Measurements from ENCODE around the gene GNL2.

GNL2 gene

DNA sequence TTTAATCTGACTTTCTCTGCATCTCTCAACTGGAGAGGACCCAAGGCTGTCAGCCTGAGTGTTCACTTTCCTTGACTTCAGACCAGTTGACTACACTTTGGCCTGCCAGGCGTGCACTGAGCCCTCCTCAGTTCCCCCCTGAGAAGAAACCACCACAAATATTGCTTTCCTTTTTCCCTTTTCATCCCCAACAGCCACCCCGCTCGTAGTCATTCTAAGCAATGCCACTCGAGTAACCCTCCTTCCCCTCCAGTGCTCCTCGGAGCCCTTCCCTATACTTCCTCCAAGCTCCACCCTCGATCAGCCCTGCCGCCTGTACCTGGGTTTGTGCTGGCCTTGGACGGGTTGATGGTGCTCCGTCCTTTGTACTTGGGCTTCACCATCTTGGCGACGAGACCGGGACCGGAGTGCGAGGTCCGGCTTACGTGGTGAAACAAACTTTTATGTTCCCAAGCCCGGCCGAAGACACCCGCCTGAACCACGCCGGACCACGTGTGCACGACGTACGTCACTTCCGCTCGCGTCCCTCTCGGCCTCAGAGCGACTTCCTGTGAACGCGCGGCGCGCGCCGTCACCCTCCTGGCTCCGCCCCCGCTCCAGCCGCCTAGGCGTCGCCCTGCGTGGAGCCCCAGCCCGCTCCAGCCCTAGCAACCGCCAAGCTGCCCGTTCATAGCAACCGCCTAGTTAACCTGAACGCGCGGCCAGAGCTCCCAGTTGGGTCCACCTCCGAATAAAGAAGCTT, at the start of gene GNL2:
TSS of gene GNL2 (minus strand) at position 498 of the 742 bp plus-strand sequence. CDS start at position 383, 115 bp downstream.
- DNase-seq (ENCODE audit: low spot score): peak; percentile 98

DNA sequence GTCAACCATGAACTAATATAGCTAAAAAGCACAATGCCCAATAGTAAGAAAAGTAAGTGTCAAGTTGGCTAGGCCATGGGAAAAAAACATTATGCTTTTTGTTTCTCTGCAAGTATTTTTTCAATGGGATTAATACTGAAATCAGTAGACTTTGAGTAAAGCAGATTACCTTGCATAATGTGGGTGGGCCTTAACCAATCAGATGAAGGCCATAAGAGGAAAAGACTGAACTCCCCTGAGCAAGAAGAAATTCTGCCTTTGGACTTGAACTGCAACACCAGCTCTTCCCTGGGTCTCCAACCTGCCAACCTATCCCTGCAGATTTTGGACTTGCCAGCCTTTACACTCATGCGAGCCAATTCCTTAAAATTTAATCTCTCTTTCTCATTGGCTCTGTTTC, 45.3 kb upstream of the GNL2 start:
- DNase-seq (ENCODE audit: low spot score): no peak

DNA sequence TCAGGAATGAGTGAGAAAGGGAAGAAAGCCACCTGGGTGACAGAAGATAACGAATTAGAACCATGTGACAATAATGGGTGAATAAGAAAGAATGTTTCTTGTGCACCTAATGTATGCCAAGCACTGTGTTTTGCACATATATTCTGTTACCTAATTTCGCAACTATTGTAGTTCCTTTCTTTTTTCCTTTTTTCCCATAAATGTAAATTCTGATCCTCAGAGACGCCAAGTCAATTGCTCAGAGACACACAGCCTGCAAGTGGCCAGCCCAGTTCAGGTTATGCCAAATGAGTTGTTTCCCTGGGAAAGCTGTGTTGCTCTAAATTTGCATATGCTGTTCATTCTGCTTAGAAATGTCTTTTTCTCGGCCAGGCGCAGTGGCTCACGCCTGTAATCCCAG, 40.7 kb upstream of the GNL2 start:
- DNase-seq (ENCODE audit: low spot score): no peak

DNA sequence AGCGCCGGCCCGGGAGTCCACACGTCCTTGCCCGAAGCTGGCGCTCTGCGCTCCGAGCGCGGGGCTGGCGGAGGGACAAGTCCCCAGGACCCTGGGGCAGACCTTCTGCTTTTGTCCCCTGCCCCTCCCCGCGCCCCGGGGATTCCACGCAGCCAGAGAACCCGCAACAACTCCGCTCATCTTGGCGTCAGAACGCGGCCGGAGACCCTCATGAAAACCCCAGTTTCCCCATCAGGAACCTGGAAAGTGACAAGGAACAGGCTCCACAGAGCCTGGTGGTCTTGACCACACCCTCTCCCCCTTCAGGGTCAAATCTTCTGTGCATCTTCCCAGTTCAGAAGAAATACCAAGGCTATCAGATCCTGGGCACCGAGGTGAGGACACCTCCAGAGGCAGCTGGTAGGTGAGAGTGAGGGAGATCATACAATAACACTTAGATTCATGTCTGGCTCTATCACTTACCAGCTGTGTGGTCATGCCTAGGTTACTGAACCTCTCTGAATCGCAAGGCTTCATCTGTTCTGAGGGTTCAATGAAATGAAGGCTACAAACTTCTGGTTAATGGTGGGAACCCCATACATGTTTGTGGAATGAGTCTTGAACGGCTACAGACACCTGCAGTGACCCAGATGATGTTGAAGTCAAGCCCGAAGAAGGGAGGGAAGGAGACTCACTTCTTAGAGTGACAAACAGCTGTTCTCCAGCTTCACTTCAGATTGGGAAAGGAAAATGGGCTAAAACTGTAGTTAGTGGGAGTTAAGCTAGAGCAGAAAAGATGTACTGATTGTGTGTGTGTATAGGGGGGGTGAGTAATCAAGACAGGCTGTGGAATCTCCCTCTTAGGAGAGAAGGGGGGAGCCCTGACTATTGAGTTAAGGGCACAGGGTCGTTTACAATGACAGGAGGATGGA, 39.5 kb upstream of the GNL2 start:
- no peak for DNase-seq (ENCODE audit: low spot score)

DNA sequence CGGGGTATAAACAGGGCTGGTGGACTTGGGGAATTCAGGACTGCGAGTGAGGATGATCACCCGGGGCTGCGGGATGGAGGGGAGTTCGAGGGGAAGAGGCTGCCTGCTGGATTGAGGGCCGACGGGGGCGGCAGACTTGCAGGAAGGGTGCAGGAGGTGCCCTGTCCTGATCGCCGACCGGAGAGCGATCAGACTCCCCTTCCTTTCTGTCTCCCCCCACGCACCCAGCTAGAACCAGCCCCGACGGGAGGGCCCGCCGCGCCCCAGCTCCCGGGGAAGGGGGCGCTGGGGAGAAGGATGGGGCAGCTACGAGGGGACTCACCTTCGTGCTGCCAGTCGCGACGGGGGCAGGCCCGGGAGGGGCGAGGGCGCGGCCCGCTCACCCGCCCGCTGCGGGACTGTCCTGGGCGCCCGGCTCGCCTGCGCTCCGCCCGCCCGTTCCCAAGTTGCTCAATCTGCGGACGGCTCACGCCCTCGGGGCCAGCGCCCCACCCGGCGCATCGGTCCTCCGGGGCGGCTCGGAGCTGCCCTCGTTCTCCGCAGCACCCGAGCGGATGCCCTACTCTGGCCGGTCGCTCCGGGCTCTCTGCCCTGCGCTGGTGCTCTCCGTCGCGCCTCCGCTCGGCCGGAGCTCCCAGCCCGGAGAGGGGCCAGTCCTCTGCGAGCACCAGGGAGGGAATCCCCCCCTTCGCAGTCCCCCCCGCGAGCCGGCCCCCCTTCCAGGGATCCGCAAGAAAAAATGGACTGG, 38.7 kb upstream of the GNL2 start, which contains the start of gene RSPO1:
TSS of gene RSPO1 (minus strand) at position 649 of the 748 bp plus-strand sequence. CDS start 5,231 bp downstream, outside the sequence.
- DNase-seq (ENCODE audit: low spot score): peak; percentile 37

DNA sequence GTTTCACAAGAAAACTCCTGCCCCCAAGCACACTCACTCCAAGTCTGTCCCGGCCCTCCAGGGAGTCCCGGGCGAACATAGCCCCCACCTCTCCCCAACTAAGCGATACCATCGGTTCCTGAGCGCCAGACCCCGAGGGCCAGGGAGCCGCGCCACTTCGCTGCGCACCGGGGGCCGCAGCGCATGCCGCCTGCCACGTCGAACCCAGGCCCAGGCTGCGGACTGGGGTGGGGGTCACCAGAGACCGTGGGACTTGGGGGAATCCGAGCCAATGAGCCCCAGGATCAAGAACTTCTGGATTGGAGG, 38.2 kb upstream of the GNL2 start:
- no peak for DNase-seq (ENCODE audit: low spot score)

DNA sequence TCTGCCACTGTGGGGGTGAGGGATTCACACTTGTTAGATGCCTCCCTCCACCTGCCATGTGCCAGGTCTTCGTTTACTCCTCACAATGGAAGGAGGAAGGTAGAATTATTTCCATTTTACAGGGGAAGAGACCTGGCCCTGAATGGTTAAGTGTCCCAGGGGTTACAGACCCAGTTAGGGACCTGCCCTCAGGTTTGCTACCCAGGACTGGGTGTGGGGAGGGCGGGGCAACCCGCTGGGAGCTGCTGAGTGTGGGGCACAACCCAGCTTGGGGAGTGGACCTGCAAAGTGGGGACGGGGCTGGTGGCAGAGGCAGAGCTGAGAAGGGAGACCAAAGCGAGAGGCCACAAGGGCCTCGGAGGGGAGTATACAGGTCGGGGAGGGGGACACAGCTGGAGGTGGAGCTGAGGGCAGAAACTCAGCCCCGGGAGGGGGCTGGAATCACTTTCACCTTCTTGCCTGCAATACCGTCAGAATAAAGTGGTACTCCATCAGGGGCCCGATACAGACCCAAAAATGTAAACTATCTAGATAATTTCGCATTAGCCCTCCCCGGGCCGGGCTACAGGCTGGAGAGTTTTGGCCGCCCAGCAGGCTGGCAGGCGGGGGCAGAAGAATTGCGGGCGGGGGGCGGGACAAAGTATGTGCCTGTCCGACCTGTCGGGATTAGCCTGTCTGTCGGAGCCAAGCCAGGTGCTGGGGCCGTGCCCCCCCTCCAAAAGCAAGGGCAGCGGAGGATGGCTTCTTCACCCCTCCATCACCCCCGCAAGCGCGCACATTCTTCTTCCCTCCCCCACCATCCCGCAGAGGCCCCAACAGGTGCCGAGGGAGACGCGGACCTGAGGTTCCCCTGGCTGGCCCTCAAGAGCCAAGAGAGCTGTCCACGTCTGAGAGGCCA, 37.6 kb upstream of the GNL2 start:
- no peak for DNase-seq (ENCODE audit: low spot score)

DNA sequence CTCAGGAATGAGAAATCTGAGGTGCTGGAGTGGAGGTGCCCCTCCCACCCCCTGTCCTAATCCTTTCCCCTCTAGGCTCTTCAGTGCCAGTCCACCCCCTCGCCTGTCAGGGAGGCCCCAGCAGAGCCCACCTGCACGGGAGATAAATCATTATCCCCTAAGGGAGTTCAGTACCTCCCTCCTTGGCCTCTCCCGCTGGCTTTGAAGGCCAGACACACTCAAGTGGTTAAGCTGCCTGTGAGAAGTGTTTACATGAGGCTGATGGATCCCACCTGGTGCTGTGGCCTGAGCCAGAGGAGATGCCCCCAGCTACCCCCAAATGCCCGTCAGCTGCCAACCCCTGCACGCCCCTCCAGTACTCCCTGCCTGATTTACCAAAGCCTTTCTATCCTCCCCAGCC, 35.3 kb upstream of the GNL2 start:
- no peak for DNase-seq (ENCODE audit: low spot score)

DNA sequence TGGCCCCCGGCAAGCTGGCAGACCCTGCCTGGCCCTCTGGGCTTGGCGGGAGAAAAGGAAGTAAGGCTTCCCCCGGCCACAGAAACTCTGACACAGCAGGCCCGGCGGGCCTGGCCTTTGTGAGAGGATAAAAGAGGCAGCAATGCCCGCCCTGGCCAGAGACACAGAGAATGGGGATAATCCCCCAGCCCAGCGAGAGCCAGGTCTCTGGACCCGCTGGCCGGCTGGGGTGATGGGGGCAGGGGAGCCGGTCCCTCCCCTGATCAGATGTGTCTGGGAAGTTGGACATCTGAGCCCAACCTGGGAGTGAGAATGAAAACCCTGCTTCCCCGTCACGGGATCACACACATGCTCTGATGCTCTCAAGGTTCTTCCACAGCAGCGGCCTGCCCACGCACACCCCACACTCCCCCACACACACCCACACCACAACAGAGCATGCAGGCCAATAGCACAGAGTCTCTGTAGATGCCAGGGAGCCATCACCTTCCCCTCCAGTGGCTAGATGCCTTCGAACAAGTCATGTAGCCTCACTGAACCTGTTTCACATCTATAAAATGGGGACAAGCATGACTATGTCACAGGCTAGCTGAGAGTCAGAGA, 34.8 kb upstream of the GNL2 start:
- no peak for DNase-seq (ENCODE audit: low spot score)

DNA sequence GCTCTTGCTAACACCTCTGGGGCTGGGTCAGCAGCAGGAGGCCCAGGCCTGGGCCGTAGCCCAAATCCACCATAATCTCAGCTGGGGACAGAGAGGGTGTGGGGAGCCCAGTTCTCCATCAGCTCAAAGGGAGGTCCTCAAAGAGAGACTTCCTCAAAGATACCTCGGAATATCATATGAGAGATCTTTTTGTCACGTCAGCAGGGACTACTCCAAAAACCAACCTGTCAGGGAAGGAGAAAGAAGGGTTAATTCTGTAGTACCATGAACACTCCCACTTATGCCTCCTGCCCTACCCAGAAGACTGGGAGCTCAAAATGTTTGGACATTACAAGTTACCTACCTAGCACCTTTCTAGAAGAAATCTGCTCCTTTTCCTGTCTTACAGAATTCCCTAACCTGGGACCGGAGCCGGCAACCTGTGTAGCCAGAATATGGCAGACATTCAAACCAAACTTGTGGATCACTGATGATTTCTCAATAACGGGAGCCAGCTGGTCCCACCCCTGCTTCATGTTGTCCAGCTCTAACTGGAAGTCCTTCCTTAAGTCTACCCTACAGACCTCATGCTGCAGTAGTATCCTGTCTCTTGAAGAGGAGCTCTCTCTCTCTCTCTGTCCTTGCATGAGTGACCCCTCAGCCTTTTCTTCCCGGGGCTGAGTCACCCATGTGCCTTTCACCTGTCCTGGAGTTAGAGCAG, 34.1 kb upstream of the GNL2 start:
- no peak for DNase-seq (ENCODE audit: low spot score)

DNA sequence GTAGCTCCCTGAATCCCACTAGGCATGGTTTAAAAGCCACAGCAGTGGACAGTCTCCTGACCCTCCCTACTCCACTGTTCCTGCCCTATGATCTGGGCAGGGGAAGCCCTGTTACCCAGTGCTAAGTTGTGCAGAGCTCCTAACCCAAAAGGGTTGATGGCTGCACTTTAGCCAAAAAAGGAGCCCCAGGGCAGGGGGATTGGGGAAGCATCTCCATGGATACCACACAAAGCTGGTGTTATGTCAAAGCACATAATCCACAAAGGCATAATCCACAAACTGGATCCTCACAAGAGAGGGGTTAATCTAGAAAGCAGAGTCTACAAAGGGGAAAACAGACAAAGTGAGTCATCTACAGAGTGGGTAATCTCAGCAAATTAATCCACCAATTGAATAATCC, 33.3 kb upstream of the GNL2 start:
- no peak for DNase-seq (ENCODE audit: low spot score)

DNA sequence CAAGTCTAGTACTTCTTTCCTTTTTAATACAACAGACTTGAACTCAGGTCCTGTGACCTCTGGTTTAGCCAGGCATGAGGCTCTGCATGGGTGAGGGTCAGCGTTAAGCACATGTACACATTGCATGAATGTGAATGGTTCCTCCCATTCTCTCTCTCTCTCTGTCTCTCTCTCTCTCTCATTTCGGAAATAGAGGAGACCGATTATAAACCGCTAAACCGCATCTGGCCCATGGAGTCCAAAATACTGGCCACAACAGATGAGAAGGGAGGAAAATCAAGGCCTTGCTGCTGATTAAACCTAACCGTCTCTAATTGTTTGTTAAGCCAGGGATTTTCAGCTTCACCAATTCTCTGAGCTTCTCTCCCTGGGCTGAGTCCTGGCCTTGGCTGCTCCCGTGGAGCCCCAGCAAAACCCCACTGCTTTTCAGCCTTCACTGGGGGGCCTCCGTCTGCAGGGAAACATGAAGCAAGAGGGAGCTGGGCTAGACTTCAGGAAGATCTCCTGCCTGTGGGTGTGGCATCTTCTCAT, 32.4 kb upstream of the GNL2 start:
- DNase-seq (ENCODE audit: low spot score): no peak

DNA sequence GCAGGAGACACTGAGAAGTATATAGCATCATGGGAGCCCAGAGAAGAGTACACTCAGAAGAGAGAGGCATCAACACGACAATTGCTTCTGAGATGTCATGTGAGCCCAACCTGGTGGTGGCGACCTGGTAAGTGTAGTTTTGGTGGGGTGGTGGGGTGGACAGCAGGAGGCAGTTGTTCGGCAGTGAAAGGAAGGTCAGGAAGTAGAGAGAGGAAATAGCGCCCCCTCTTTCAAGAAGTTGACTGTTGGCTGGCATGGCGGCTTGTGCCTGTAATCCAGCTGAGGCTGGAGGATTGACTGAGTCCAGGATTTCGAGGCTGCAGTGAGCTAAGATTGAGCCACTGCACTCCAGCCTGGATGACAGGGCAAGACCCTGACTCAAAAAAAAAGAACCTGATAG, 26.4 kb upstream of the GNL2 start:
- DNase-seq (ENCODE audit: low spot score): no peak

DNA sequence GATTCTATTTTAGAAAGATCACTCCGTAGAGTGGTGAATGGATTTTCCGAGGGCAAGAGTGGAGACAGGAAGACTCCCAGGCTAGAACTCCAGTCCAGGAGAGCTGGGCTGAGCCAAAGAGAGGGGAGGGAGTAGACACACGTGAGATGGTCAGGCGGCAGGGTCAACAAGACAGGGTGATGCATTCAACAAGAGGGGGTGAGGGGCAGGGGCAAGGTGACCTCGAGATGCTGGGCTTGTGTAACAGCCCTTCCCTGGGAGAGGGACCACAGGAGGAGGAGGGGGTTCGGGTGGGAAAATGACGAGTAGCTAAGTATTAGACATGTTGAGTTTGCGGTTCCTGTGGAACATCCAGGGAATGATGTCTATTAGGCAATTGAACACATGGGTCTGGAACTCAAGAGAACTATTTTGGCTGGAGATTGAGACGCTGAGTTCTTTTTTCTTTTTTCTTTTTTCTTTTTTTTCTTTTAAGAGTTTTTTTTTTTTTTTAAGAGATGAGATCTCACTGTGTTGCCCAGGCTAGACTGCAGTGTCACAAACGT, 25.7 kb upstream of the GNL2 start:
- DNase-seq (ENCODE audit: low spot score): no peak

DNA sequence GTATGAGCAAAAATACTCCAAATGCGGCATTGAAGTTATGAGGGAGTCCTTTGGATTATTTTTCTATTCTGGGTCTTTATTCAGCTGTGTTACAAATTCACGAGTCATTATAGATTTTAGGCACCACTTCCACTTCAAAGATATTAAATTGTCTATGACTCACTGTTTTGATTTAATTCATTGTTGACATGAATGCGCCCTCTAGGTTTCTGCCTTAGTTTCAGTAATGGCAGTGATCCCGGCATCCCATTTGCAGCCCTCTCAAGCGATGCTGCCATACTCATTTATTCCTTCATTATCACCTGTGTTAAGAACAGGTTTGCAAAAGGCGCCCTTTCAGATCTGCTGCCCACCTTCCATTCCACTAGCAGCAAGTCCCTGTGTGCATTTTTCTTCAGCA, 25.0 kb upstream of the GNL2 start:
- no peak for DNase-seq (ENCODE audit: low spot score)

DNA sequence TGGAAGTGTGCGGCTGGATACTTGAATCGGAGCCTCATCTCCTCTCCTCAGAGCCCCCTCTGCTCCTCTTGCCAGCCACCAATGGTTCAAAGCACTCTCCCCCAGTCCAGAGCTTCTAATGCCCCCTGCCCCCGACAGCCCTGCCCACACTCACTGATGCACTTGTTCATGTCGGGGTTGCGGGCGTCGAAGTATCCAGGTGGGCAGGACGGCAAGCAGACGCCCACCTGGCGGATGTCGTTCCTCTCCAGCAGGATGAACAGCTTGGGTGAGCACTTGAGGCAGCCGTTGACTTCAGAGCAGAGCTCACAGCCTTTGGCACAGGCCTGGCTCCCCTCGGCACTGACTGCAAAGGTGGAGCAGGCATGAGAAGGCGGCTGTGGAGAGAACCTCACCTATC, 20.6 kb upstream of the GNL2 start:
- no peak for DNase-seq (ENCODE audit: low spot score)

DNA sequence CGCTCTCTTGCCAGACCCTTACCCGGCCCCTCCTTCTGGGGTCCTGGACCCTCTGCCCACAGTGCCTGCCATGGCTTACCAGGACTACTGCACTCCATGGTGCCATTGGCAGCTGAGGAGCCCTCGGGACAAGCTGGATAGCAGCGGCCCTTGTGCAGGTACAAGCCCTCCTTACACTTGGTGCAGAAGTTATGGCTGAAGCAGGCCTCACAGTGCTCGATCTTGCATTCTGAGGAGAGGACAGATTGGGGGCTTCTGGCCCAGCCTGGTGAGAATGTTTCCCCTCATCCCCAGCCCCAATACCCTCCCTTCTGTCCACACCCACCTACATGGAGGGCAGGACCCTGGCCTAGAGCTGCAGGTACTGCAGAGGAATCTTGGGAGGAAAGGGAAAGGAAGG, 18.4 kb upstream of the GNL2 start:
- DNase-seq (ENCODE audit: low spot score): no peak

DNA sequence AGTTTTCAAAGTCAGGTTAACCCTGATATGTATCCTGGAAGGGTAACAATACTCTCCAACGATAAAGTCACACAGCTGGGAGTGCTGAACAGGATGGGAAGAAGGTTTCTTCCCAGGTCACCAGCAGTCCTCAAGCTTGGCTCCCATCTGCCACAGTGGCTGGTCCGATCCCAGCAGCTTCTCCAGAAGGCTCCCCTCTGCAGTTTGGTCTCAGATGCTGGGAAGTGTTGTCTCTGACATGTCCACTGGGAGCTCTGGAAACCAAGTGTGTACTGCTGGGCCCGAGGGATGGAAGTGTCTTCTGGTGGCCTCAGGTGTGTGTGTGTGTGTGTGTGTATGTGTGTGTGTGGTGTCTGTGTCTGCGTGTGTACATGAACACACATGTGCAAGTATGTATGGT, 16.4 kb upstream of the GNL2 start:
- no peak for DNase-seq (ENCODE audit: low spot score)

DNA sequence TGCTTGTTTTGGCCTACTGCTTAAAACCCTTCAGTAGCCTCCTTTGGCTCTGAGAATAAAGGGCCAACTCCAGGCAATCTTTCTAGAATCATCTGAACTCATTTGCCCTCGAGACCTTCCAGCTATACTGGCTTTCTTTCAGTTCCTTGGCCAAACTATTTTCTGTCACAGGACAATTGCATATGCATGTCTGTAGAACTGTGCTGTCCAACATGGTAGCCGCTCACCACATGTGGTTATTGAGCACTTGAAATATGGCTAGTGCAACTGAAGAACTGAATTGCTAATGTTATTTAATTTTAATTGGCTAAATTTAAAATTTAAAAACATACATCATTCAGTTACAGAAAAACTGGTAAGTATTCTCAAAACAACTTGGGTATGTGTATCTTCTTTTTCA, 14.3 kb upstream of the GNL2 start:
- no peak for DNase-seq (ENCODE audit: low spot score)

DNA sequence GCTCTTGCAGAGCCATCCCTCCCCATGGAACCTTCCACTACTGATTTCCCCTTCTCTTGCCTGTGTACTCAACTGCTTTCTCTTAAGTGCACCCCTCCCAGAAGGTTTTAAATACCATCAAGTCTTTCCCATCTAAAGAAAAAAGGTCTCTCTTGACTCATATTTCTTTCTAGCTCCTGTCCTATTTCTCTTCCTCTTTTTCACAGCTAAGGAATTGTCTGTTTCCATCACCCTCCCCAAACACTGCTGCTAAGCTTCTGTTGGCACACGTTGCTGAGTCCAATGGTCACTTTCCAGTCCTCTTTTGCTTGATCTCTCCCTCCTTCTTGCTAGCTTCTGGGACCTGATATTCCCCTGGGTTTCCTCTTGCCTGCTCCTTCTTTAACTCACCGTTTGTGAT, 13.3 kb upstream of the GNL2 start:
- DNase-seq (ENCODE audit: low spot score): no peak
